Lower leg skin (tissue), 4 donors: ENCODE measurements around the gene ST13. TPM values are rescaled to one million over a fixed set of nuclear protein-coding genes. Genes with fewer than 3 reads are reported as not detected.
"Not testable (repeated sequence)": the region's sequence is repeated elsewhere in the genome, so short reads cannot be mapped to it uniquely, and the experiment has no call there.

Experiments
- DNase-seq, 2 donors: peaks; one replicate each; pipeline ENCODE4 v3.0.0-alpha.2; 2019; ENCODE audit warnings: low spot score in 2 of 2
- H3K4me3 ChIP-seq: fragments of 200-600 bp; sonication (generic); 2 replicates; pipeline ENCODE4 v1.5.1; 2017; ENCODE audit warnings: mild to moderate bottlenecking, low read depth; ENCODE audit not compliant: poor library complexity, severe bottlenecking
- POLR2A ChIP-seq, 2 donors: fragments of 450-650 bp; IDR thresholded peaks; one replicate each; pipeline ENCODE4 v1.6.1; 2016 to 2017; ENCODE audit warnings: antibody characterized with exemption in 2 of 2, mild to moderate bottlenecking in 1 of 2, moderate library complexity in 1 of 2
- WGBS, 2 donors: methylation state at CpG; one replicate each; pipeline ENCODE4 v1.1.5; 2018; 5-methylcytosine and 5-hydroxymethylcytosine counted together
- intact Hi-C: fragments of 100-400 bp; cut with DNase I; formaldehyde crosslinking; loops from one replicate; pipeline ENCODE4 v1.15.0; 2023; ENCODE audit warnings: low total_unique reads
- total RNA-seq, 4 donors: library from RNA; depleted of rRNA; stranded (reverse); fragments of >200 nt; gene quantifications; one replicate each; pipeline ENCODE4 v1.1.0, GENCODE V29; 2016
- TF ChIP-seq, protein P1 (sequence below), 3 donors: fragments of 450-650 bp; IDR thresholded peaks; one replicate each; pipeline ENCODE4 v1.5.1; 2016; ENCODE audit warnings: antibody characterized with exemption in 3 of 3, mild to moderate bottlenecking in 3 of 3, moderate library complexity in 2 of 3

ST13 gene
- total RNA-seq, 4 donors from 2014 or later: 130 to 143 (median 139) TPM

DNA sequence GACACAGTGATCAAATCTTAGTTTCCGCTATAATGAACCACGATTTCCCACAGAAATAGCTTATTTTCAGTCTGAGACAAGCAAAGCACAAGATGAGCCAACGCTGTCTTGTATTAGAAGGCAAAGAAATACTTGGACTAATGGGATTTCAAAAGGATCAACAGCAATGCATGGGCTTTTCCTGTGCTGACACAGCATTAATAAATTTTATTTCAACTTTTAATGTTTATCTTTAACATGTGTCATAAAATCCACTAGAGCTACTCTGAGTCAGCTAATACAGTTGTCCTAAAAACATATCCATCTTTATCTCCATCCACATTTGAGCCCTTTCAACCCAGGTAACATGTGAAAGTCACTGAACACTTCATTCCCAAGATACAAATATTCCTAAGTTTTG lies 21.8 kb downstream of the ST13 start:
- DNase-seq: no peak
- no peak for TF ChIP-seq POLR2A (IDR thresholded peaks at IDR 0.05)
- TF ChIP-seq, protein P1, sequence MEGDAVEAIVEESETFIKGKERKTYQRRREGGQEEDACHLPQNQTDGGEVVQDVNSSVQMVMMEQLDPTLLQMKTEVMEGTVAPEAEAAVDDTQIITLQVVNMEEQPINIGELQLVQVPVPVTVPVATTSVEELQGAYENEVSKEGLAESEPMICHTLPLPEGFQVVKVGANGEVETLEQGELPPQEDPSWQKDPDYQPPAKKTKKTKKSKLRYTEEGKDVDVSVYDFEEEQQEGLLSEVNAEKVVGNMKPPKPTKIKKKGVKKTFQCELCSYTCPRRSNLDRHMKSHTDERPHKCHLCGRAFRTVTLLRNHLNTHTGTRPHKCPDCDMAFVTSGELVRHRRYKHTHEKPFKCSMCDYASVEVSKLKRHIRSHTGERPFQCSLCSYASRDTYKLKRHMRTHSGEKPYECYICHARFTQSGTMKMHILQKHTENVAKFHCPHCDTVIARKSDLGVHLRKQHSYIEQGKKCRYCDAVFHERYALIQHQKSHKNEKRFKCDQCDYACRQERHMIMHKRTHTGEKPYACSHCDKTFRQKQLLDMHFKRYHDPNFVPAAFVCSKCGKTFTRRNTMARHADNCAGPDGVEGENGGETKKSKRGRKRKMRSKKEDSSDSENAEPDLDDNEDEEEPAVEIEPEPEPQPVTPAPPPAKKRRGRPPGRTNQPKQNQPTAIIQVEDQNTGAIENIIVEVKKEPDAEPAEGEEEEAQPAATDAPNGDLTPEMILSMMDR (IDR thresholded peaks at IDR 0.05): no peak
- H3K4me3 ChIP-seq: no peak overlapping the region
- WGBS, 2 donors: 97% methylated on average over 3 of the region's 3 CpGs
- intact Hi-C loops: no loop called here

- WGBS, 2 donors: 90 to 93% methylated on average over 6 of the region's 6 CpGs
- no peak for DNase-seq
- intact Hi-C loops: no loop called here
- no peak overlapping the region for H3K4me3 ChIP-seq
- no peak for TF ChIP-seq POLR2A (IDR thresholded peaks at IDR 0.05)
- TF ChIP-seq, protein P1 (IDR thresholded peaks at IDR 0.05): no peak
Measured at GRCh38 chr22:40829131-40829530, 27.3 kb downstream of the ST13 start.

- no peak for DNase-seq
- no peak overlapping the region for H3K4me3 ChIP-seq
- TF ChIP-seq, protein P1 (IDR thresholded peaks at IDR 0.05): no peak
- no peak for TF ChIP-seq POLR2A (IDR thresholded peaks at IDR 0.05)
- 82 to 83% methylated on average over 7 of the region's 7 CpGs for WGBS, 2 donors
- intact Hi-C loops: no loop called here
Measured at GRCh38 chr22:40826984-40827741, 29.3 kb downstream of the ST13 start.

- intact Hi-C loops, H3K4me3 ChIP-seq, DNase-seq: not testable (repeated sequence)
- WGBS, 2 donors: 98 to 100% methylated on average over 2 of the region's 2 CpGs
Measured at GRCh38 chr22:40826292-40826691, 30.1 kb downstream of the ST13 start.

DNA sequence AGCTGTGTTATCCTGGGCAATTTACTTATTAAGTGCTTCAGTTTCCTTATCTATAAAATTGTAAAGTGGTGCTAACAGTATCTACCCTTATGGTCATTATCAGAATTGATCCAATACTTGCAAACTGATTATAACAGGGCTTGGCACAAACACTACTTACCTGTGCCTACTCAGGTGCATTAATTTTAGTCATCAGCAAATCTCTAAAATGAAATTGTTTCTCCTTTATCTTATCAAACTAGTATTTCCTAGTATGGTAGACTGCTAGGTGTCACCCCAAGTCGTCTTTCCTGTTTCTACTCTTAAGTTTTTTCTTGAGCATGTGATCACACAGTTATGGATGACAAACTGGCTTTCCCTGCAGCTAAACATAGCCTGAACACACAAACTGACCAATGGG lies 33.0 kb downstream of the ST13 start:
- WGBS, 2 donors: 50 to 58% methylated on average over 1 of the region's 1 CpG
- no peak for TF ChIP-seq POLR2A (IDR thresholded peaks at IDR 0.05)
- TF ChIP-seq, protein P1 (IDR thresholded peaks at IDR 0.05): no peak
- DNase-seq: no peak
- no peak overlapping the region for H3K4me3 ChIP-seq
- intact Hi-C loops: no loop called here

DNA sequence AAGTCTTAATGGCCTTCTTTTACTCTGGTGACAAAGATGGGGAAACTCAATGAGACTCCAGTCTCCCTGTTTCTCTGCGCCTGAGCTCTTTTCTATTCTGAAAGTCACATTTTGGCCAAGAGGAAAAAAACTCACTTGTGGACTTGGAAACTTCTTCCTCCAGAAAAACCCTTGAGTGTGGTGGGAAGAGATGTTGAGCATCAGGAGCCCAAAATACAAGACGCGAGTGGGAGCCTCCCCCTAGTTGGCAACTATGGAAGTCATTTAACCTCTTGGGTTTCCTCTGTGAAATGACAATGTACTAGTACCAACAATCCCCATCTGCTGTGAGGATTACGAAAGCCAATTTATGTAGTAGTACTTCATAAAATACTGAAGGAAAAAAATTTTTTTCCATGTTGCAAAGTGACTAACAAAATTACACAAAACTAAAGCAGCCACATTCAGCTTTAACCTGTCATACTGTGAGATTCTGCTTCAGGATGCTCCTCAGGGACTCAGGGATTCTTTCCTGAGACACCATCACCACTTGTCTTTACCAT lies 36.8 kb downstream of the ST13 start:
- 0 to 5% methylated on average over 4 of the region's 4 CpGs for WGBS, 2 donors
- no peak for DNase-seq
- H3K4me3 ChIP-seq: peak overlapping the region; percentile 25
- TF ChIP-seq, protein P1 (IDR thresholded peaks at IDR 0.05): no peak
- no peak for TF ChIP-seq POLR2A (IDR thresholded peaks at IDR 0.05)
- intact Hi-C loops: no loop called here
